ENCODE results near the gene PIP5KL1. TPM values are rescaled to one million over a fixed set of nuclear protein-coding genes. Genes with fewer than 3 reads are reported as not detected.

PIP5KL1 gene
- total RNA-seq, 1 experiment from 2014 or later = 23.4 TPM

GRCh38 chr9:127938298-127938690 lies 7.7 kb upstream of the PIP5KL1 start:
- in situ Hi-C loops (cut with HindIII; ENCODE audit: low sequenced_read_pairs) = loop anchor here (25.0 kb wide), 1 partner anchor 176 kb away; no protein-coding TSS in a partner anchor
- no peak for DNase-seq (ENCODE audit: low spot score)

GRCh38 chr9:127937388-127938297 lies 7.1 kb upstream of the PIP5KL1 start, which contains the start of gene DPM2:
TSS of gene DPM2 (minus strand) at chr9:127937854. CDS start at chr9:127937820, 34 bp downstream.
- in situ Hi-C loops (cut with HindIII; ENCODE audit: low sequenced_read_pairs) = loop anchor here (25.0 kb wide), 1 partner anchor 175 kb away; no protein-coding TSS in a partner anchor
- peak; percentile 85 for DNase-seq (ENCODE audit: low spot score)

- no peak for DNase-seq (ENCODE audit: low spot score)
- in situ Hi-C loops (cut with HindIII; ENCODE audit: low sequenced_read_pairs) = loop anchor here (25.0 kb wide), 1 partner anchor 175 kb away; no protein-coding TSS in a partner anchor
Observed at GRCh38 chr9:127937056-127937387, 6.4 kb upstream of the PIP5KL1 start.

- in situ Hi-C loops (cut with HindIII; ENCODE audit: low sequenced_read_pairs) = loop anchor here (25.0 kb wide), 1 partner anchor 174 kb away; no protein-coding TSS in a partner anchor
- DNase-seq (ENCODE audit: low spot score) = no peak
Observed at GRCh38 chr9:127936347-127936852, 5.8 kb upstream of the PIP5KL1 start.

- DNase-seq (ENCODE audit: low spot score) = no peak
- in situ Hi-C loops (cut with HindIII; ENCODE audit: low sequenced_read_pairs) = loop anchor here (25.0 kb wide), 1 partner anchor 173 kb away; no protein-coding TSS in a partner anchor
Observed at GRCh38 chr9:127935765-127936221, 5.2 kb upstream of the PIP5KL1 start.

GRCh38 chr9:127934986-127935385 lies 4.4 kb upstream of the PIP5KL1 start:
- DNase-seq (ENCODE audit: low spot score) = no peak
- in situ Hi-C loops (cut with HindIII; ENCODE audit: low sequenced_read_pairs) = loop anchor here (25.0 kb wide), 1 partner anchor 173 kb away; no protein-coding TSS in a partner anchor

- DNase-seq (ENCODE audit: low spot score) = no peak
- in situ Hi-C loops (cut with HindIII; ENCODE audit: low sequenced_read_pairs) = loop anchor here (25.0 kb wide), 1 partner anchor 172 kb away; no protein-coding TSS in a partner anchor
Observed at GRCh38 chr9:127934248-127934647, 3.7 kb upstream of the PIP5KL1 start.

GRCh38 chr9:127931092-127931881 lies 710 bp upstream of the PIP5KL1 start:
- DNase-seq (ENCODE audit: low spot score) = no peak
- in situ Hi-C loops (cut with HindIII; ENCODE audit: low sequenced_read_pairs) = loop anchor here (25.0 kb wide), 1 partner anchor 169 kb away; no protein-coding TSS in a partner anchor

- in situ Hi-C loops (cut with HindIII; ENCODE audit: low sequenced_read_pairs) = loop anchor here (25.0 kb wide), 1 partner anchor 167 kb away; no protein-coding TSS in a partner anchor
- no peak for DNase-seq (ENCODE audit: low spot score)
Observed at GRCh38 chr9:127929625-127929979, 975 bp downstream of the PIP5KL1 start.

- DNase-seq (ENCODE audit: low spot score) = no peak
- in situ Hi-C loops (cut with HindIII; ENCODE audit: low sequenced_read_pairs) = loop anchor here (25.0 kb wide), 1 partner anchor 167 kb away; no protein-coding TSS in a partner anchor
Observed at GRCh38 chr9:127928676-127929624, 1.6 kb downstream of the PIP5KL1 start.

- no peak for DNase-seq (ENCODE audit: low spot score)
- in situ Hi-C loops (cut with HindIII; ENCODE audit: low sequenced_read_pairs) = loop anchor here (25.0 kb wide), 1 partner anchor 166 kb away; no protein-coding TSS in a partner anchor
Observed at GRCh38 chr9:127927988-127928675, 2.4 kb downstream of the PIP5KL1 start.

GRCh38 chr9:127927201-127927987 lies 3.2 kb downstream of the PIP5KL1 start:
- DNase-seq (ENCODE audit: low spot score) = no peak
- in situ Hi-C loops (cut with HindIII; ENCODE audit: low sequenced_read_pairs) = loop anchor here (25.0 kb wide), 1 partner anchor 165 kb away; no protein-coding TSS in a partner anchor

GRCh38 chr9:127926906-127927200 lies 3.7 kb downstream of the PIP5KL1 start:
- no peak for DNase-seq (ENCODE audit: low spot score)
- in situ Hi-C loops (cut with HindIII; ENCODE audit: low sequenced_read_pairs) = loop anchor here (25.0 kb wide), 1 partner anchor 165 kb away; no protein-coding TSS in a partner anchor

GRCh38 chr9:127925959-127926905 lies 4.3 kb downstream of the PIP5KL1 start:
- DNase-seq (ENCODE audit: low spot score) = no peak
- in situ Hi-C loops (cut with HindIII; ENCODE audit: low sequenced_read_pairs) = loop anchor here (25.0 kb wide), 1 partner anchor 164 kb away; no protein-coding TSS in a partner anchor

- DNase-seq (ENCODE audit: low spot score) = no peak
- in situ Hi-C loops (cut with HindIII; ENCODE audit: low sequenced_read_pairs) = loop anchor here (25.0 kb wide), 1 partner anchor 163 kb away; no protein-coding TSS in a partner anchor
Observed at GRCh38 chr9:127924736-127925444, 5.7 kb downstream of the PIP5KL1 start.

Measured in G401 (cell line).